Measurements from ENCODE around the gene UBE2J1. TPM values are rescaled to one million over a fixed set of nuclear protein-coding genes. Genes with fewer than 3 reads are reported as not detected.
A peak's percentile ranks its signal among the peaks of the same experiment; 100 is the strongest.

The UBE2J1 gene
- total and polyA plus RNA-seq, 9 of the 15 experiments (the other 6 are each of a cell fraction or from before 2014, with no cell fraction given), result 11.6 to 32.6 (median 22.0) TPM

DNA sequence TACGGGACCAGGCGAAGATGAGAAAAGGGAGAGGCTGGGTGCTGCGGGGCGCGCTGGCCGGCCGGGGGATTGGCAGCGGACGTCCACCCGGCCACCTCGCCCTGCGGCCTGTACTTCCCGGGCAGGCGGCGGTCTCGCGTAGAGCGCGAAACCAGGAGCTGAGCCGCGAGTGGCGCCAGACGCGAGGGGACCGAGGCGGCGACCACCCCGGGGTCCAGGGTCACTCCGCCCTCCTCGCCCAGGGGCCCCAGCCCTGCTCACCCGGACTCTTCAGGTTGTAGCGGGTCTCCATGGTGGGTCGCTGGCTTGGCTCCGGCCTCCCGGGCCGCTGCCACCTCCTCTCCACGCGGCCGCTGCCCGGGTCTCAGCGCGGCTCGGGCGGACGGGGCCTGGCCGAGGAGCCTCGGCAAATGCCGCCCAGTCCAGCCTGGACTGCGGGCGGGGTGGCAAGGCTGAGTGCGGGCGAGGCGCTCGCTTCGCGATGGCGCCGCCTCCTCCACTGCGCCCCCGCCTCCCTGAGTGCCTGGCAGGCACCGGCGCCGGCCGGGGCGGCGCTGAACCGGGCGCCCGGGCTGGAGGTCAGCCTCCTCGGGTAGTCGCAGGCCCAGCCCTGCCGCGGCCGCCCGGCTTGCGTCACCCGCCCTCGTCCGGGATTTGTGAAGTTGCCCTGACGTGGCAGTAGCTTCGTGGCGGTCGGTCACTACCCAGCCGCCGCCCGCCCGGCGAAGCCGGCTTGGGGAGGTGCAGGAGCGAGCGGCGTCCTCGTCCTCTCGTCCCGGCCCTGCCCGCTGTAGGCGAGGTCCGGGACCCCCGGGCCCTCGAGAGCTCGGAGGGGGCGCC, at the start of gene UBE2J1 (continued):
- TF ChIP-seq TFAP4 (CRISPR knock-in tag; IDR thresholded peaks at IDR 0.05; ENCODE audit: borderline replicate concordance) (peak; percentile 37; the same call in 1 of the 2 replicates), PURB (CRISPR knock-in tag; IDR thresholded peaks at IDR 0.05; ENCODE audit: low read depth) (no peak), ZNF175 (CRISPR knock-in tag; IDR thresholded peaks at IDR 0.05; ENCODE audit: low read depth) (peak; percentile 68; the same call in 1 of the 2 replicates), CBFA2T2 (conservative IDR thresholded peaks at IDR 0.05) (no peak), TSC22D4 (tag; IDR thresholded peaks at IDR 0.05) (no peak), ZNF436 (CRISPR knock-in tag; IDR thresholded peaks at IDR 0.05) (no peak), POLR2A (conservative IDR thresholded peaks at IDR 0.05) (peak; percentile 80), HINFP (tag; conservative IDR thresholded peaks at IDR 0.05; ENCODE audit: low read depth) (no peak), ZNF830 (CRISPR knock-in tag; IDR thresholded peaks at IDR 0.05) (peak; percentile 26; the same call in 1 of the 2 replicates), ADNP (tag; IDR thresholded peaks at IDR 0.05) (no peak), CREM (IDR thresholded peaks at IDR 0.05; ENCODE audit: low read depth) (peak; percentile 89), BRCA1 (IDR thresholded peaks at IDR 0.05) (no peak), BRCA1 (CRISPR knock-in tag; IDR thresholded peaks at IDR 0.05) (0 out of 2 replicates have a peak, but pooled peaks have one; percentile 69), ZNF124 (CRISPR knock-in tag; IDR thresholded peaks at IDR 0.05) (0 out of 2 replicates have a peak, but pooled peaks have one; percentile 68), KDM1A (IDR thresholded peaks at IDR 0.05) (no peak)
- TF ChIP-seq, protein P1, sequence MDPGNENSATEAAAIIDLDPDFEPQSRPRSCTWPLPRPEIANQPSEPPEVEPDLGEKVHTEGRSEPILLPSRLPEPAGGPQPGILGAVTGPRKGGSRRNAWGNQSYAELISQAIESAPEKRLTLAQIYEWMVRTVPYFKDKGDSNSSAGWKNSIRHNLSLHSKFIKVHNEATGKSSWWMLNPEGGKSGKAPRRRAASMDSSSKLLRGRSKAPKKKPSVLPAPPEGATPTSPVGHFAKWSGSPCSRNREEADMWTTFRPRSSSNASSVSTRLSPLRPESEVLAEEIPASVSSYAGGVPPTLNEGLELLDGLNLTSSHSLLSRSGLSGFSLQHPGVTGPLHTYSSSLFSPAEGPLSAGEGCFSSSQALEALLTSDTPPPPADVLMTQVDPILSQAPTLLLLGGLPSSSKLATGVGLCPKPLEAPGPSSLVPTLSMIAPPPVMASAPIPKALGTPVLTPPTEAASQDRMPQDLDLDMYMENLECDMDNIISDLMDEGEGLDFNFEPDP (CRISPR knock-in tag; IDR thresholded peaks at IDR 0.05), result no peak
- TF ChIP-seq, protein P2, sequence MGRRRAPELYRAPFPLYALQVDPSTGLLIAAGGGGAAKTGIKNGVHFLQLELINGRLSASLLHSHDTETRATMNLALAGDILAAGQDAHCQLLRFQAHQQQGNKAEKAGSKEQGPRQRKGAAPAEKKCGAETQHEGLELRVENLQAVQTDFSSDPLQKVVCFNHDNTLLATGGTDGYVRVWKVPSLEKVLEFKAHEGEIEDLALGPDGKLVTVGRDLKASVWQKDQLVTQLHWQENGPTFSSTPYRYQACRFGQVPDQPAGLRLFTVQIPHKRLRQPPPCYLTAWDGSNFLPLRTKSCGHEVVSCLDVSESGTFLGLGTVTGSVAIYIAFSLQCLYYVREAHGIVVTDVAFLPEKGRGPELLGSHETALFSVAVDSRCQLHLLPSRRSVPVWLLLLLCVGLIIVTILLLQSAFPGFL (CRISPR knock-in tag; IDR thresholded peaks at IDR 0.05), result no peak
- TF ChIP-seq, protein P3, sequence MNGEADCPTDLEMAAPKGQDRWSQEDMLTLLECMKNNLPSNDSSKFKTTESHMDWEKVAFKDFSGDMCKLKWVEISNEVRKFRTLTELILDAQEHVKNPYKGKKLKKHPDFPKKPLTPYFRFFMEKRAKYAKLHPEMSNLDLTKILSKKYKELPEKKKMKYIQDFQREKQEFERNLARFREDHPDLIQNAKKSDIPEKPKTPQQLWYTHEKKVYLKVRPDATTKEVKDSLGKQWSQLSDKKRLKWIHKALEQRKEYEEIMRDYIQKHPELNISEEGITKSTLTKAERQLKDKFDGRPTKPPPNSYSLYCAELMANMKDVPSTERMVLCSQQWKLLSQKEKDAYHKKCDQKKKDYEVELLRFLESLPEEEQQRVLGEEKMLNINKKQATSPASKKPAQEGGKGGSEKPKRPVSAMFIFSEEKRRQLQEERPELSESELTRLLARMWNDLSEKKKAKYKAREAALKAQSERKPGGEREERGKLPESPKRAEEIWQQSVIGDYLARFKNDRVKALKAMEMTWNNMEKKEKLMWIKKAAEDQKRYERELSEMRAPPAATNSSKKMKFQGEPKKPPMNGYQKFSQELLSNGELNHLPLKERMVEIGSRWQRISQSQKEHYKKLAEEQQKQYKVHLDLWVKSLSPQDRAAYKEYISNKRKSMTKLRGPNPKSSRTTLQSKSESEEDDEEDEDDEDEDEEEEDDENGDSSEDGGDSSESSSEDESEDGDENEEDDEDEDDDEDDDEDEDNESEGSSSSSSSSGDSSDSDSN (IDR thresholded peaks at IDR 0.05; ENCODE audit: borderline replicate concordance in 1 of 2, low read depth in 2 of 2, low read length in 2 of 2), result peak; percentile 96 to 97
- TF ChIP-seq, protein P4, sequence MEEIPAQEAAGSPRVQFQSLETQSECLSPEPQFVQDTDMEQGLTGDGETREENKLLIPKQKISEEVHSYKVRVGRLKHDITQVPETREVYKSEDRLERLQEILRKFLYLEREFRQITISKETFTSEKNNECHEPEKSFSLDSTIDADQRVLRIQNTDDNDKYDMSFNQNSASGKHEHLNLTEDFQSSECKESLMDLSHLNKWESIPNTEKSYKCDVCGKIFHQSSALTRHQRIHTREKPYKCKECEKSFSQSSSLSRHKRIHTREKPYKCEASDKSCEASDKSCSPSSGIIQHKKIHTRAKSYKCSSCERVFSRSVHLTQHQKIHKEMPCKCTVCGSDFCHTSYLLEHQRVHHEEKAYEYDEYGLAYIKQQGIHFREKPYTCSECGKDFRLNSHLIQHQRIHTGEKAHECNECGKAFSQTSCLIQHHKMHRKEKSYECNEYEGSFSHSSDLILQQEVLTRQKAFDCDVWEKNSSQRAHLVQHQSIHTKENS (CRISPR knock-in tag; IDR thresholded peaks at IDR 0.05), result no peak
